Skin epidermis (tissue), 12 donors: ENCODE data around the gene TEX11.
"Not testable (repeated sequence)": the region's sequence is repeated elsewhere in the genome, so short reads cannot be mapped to it uniquely, and the experiment has no call there.

Experiments
- H3K27ac ChIP-seq, 21 experiments: fragments of 200-600 bp; sonication (generic) in 11 of 21; one replicate each; pipeline ENCODE4 v1.5.0; 2020; ENCODE audit warnings: mild to moderate bottlenecking in 3 of 21, inconsistent platforms in 2 of 21, moderate library complexity in 2 of 21
- H3K4me3 ChIP-seq, 7 experiments: fragments of 200-600 bp; sonication (generic) in 2 of 7; one replicate each; pipeline ENCODE4 v1.5.0; 2020; ENCODE audit warnings: inconsistent platforms in 2 of 7, mild to moderate bottlenecking in 2 of 7, moderate library complexity in 1 of 7

Gene TEX11

DNA sequence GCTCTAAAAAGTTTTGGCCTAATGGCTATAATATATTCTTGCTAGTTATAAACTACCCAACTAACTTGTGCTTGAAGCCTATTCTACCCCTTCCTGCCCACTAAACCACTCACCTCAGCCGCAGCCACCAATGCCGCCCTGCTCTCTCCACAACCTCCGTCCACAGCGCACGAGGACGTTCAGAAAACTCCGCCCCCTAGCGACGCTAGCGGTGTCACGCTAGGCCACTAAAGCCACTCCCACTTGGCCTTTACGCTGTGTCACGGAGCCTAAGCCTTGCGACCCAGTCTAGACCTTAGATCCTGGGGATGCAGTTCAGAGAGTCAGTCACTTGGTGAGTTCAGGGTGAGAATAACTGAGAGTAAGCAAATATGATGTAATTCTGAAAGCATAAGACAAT, at the start of gene TEX11:
Gene TEX11, minus strand, starts transcription at position 171 of the 400 bp plus-strand sequence. CDS start 922 bp downstream, outside the sequence.
- no peak within 1 kb of the TSS for H3K27ac ChIP-seq
- H3K4me3 ChIP-seq, result no peak within 1 kb of the TSS

DNA sequence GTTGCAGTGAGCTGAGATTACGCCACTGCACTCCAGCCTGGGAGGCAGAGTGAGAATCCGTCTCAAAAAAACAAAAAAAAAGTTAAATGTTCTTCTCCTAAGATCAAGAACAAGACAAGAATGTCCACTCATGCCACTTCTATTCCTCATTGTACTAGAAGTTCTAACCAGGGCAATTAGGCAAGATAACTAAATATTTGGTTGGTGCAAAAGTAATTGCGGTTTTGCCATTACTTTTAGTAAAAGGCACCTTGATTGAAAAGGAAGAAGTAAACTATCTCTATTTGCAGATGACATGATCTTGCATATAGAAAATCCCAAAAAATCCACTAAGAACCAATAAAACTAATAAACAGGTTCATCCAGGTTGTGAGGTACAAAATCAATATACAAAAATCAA, 46.4 kb upstream of the TEX11 start:
- no peak overlapping the region for H3K27ac ChIP-seq
- H3K4me3 ChIP-seq, result no peak overlapping the region

GRCh38 chrX:70924294-70924911, 15.9 kb upstream of the TEX11 start:
- H3K27ac ChIP-seq, result no peak overlapping the region
- no peak overlapping the region for H3K4me3 ChIP-seq

DNA sequence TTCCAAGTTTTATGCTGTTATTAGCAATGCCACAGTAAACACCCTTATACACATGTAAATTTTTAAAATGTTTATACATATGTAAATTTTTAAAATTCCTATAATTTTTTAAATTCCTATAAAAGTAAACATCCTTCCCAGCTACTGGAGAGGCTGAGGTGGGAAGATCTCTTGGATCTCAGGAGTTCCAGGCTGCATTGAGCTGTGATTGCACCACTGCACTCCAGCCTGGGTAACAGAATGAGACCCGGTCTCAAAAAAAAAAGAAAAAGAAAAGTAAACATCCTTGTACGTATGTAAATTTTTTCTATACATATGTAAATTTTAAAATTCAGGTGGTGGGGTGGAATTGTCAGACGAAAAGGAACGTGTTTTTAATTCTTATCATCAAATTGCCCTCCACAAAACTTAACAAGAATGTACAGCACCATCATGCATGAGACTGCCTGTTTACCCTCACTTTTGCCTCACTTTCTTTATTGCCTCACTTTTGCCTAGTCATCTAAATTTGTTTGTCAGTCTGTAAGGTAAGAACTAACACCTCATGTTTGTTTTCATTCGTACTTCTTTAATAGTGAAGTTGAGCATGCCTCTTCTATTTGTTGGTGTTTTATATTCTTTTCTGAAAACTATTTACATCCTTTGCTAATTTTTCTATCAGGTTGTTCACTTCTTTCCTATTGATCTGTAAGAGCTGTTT, 14.4 kb upstream of the TEX11 start:
- Histone ChIP-seq H3K27ac (no peak overlapping the region), H3K4me3 (no peak overlapping the region)

- H3K4me3 ChIP-seq, result no peak overlapping the region
- no peak overlapping the region for H3K27ac ChIP-seq
These were observed 13.3 kb upstream of the TEX11 start for GRCh38 chrX:70921709-70922352.

DNA sequence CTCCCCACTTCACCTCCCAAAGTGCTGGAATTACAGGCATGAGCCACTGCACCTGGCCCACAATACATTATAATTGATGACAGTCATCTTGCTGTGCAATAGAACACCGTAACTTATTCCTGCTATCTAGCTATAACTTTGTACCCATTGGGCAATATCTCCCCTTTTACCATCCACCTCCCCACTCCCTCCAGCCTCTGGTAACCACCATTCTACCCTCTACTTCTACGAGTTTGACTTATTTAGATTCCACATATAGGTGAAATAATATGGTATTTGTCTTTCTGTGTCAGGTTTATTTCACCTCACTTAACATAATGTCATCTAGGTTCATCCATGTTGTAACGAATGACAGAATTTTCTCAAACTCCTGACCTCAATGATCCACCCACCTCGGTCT, 8.2 kb upstream of the TEX11 start:
- Histone ChIP-seq H3K4me3 (no peak overlapping the region), H3K27ac (no peak overlapping the region)

- Histone ChIP-seq H3K4me3 (no peak overlapping the region), H3K27ac (no peak overlapping the region)
These were observed 611 bp downstream of the TEX11 start for GRCh38 chrX:70907900-70908299.

DNA sequence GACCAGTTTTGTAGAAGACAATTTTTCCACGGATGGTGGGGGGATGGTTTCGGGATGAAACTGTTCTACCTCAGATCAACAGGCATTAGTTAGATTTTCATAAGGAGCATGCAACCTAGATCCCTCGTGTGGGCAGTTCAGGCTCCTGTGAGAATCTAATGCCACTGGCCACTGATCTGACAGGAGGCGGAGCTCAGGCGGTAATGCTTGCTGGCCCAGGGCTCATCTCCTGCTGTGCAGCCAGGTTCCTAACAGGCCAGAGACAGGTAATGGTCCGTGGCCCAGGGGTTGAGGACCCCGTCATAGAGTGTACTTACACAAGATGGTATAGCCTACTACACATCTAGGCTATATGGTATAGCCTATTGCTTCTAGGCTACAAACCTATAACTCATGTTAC, 7.0 kb downstream of the TEX11 start:
- H3K27ac ChIP-seq, result no peak overlapping the region
- H3K4me3 ChIP-seq, result no peak overlapping the region

- not testable (repeated sequence) for H3K27ac ChIP-seq, H3K4me3 ChIP-seq
These were observed 18.1 kb downstream of the TEX11 start for GRCh38 chrX:70890441-70890840.

DNA sequence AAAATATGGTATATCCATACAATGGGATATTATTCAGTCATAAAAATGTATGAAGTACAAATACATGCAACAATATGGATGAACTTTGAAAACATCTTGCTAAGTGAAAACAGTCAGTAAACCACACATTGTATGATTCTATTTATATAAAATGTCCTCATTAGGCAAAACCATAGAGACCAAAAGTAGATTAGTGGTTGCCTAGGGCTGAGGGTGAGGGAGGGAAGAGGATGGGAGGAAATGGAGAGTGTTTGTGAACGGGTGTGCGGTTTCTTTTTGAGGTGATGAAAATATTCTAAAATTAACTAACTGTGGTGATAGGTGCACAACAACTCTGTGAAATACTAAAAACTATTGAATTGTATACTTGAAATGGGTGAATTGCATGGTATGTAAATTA, 29.6 kb downstream of the TEX11 start:
- H3K4me3 ChIP-seq, result no peak overlapping the region

GRCh38 chrX:70852294-70852693, 56.2 kb downstream of the TEX11 start:
- no peak overlapping the region for H3K27ac ChIP-seq
- no peak overlapping the region for H3K4me3 ChIP-seq

More for the DNA sequence above, 29.6 kb downstream of the TEX11 start:
- no peak overlapping the region for H3K27ac ChIP-seq

DNA sequence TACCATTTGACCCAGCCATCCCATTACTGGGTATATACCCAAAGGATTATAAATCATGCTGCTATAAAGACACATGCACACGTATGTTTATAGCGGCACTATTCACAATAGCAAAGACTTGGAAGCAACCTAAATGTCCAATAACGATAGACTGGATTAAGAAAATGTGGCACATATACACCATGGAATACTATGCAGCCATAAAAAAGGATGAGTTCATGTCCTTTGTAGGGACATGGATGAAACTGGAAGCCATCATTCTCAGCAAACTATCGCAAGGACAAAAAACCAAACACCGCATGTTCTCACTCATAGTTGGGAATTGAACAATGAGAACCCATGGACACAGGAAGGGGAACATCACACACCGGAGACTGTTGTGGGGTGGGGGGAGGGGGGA, 64.4 kb downstream of the TEX11 start:
- not testable (repeated sequence) for H3K27ac ChIP-seq, H3K4me3 ChIP-seq

GRCh38 chrX:70843620-70844019, 64.9 kb downstream of the TEX11 start:
- H3K4me3 ChIP-seq, H3K27ac ChIP-seq: not testable (repeated sequence)

- Histone ChIP-seq H3K4me3 (no peak overlapping the region), H3K27ac (no peak overlapping the region)
These were observed 73.9 kb downstream of the TEX11 start for GRCh38 chrX:70834589-70834988.

DNA sequence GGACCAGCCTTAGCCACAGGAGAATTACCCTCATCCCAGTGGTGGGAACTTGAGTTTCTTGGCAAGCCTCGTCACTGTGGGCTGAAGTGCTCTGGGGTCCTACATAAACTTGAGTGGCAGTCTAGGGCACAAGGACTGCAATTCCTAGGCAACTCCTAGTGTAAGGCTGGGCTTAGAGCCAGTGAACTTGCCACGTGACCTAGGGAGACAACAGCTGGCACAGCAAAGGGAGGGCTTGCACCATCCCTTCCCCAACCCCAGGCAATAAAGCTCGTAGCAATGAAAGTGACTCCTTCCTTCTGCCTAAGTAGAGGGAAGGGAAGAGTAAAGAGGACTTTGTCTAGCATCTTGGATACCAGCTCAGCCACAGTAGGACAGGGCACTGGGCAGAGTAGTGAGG, 81.8 kb downstream of the TEX11 start:
- H3K4me3 ChIP-seq, result no peak overlapping the region
- no peak overlapping the region for H3K27ac ChIP-seq

DNA sequence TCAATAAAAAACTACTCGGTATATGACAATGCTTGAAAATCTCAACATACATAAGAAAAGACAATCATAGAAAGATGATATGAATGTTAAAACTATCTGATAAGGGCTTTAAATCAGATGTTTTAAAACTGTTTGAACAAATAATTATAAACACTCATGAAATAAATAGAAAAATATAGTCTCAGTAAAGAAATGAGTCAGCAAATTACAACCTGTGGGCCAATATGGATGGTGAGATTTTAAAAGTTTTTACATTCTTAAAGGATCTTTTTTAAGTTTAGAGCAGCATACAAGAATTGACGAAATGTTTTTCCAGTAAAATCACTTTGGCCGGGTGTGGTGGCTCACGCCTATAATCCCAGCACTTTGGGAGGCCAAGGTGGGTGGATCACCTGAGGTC, 83.1 kb downstream of the TEX11 start:
- Histone ChIP-seq H3K4me3 (no peak overlapping the region), H3K27ac (no peak overlapping the region)

DNA sequence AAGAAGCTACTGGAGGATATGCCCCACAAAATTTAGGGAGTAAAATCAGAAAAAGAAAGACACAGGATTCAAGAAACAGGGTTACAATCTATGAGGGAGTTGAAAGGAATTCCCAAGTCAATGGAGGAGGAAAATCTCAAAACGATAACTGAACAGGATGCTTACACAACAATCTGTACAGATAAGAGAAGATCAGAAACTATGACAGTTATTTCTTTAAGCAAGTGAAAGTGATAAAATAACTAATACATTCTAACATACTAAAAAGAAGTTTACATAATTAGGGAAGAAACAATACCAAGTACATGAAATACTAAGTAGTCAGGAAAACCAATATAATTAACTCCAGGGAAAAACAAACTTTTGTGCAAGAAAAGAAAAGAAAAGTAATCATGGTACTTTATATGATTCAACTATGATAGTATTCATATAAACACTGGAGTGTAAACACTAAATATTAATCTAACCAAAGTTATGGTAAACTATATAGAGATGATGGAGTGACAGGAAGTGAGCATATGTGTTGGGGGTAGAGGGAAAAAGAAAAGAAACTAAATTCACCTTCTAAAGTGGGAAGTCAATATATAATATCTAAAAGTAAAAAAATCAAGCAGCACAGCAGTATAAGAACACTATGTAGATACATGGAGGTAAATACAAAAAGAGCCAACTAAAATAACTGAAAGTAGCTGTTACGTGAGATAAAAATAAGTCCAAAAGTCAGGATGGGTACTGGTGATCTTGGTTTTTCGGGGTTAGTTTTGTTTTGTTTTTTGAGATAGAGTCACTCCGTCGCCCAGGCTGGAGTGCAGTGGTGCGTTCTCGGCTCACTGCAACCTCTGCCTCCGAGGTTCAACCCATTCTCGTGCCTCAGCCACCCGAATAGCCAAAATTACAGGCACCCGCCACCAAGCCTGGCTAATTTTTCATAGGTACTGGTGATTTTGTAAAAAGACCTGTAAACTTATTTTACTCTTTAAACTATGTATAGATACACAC, 99.3 kb downstream of the TEX11 start:
- Histone ChIP-seq H3K27ac (no peak overlapping the region), H3K4me3 (no peak overlapping the region)

GRCh38 chrX:70806081-70806480, 102.4 kb downstream of the TEX11 start:
- Histone ChIP-seq H3K4me3 (no peak overlapping the region), H3K27ac (no peak overlapping the region)

- H3K4me3 ChIP-seq, H3K27ac ChIP-seq: not testable (repeated sequence)
These were observed 111.8 kb downstream of the TEX11 start for GRCh38 chrX:70796742-70797141.

- Histone ChIP-seq H3K4me3 (no peak overlapping the region), H3K27ac (no peak overlapping the region)
These were observed 134.3 kb downstream of the TEX11 start for GRCh38 chrX:70774223-70774622.
